HEK293 (cell line): ENCODE measurements around the gene SLFN11.

Experiments
- CTCF ChIA-PET: fragments of 350-600 bp; formaldehyde crosslinking; extraction: SDS; loops from one replicate; lab custom pipeline; 2021; ENCODE audit warnings: antibody characterized with exemption; lab: Yijun Ruan, JAX
- POLR2A ChIA-PET: fragments of 300-600 bp; formaldehyde crosslinking; extraction: SDS; loops from one replicate; lab custom pipeline; 2020; ENCODE audit warnings: antibody characterized with exemption, inconsistent platforms; lab: Yijun Ruan, JAX
- H3K27ac ChIP-seq: fragments of 200-500 bp; sonication (Bioruptor generic); 2 replicates; pipeline ENCODE4 v1.5.1; 2014; ENCODE audit warnings: low read depth, low read length, control low read depth, inconsistent platforms; ENCODE audit errors: extremely low read depth
- H3K36me3 ChIP-seq, 2 experiments: fragments of 200-500 bp in 1 of 2; sonication (Bioruptor generic) in 1 of 2; 1 replicate in 1 of 2; 2 replicates in 1 of 2; pipeline ENCODE4 v1.5.1; 2014 to 2017; ENCODE audit warnings: inconsistent platforms in 2 of 2, low read length in 2 of 2; ENCODE audit not compliant: control insufficient read depth in 2 of 2, insufficient read depth in 1 of 2
- H3K4me1 ChIP-seq: fragments of 200-500 bp; sonication (Bioruptor generic); 2 replicates; pipeline ENCODE4 v1.5.1; 2014; ENCODE audit warnings: mild to moderate bottlenecking, low read length, inconsistent platforms; ENCODE audit not compliant: control insufficient read depth, insufficient read depth
- H3K4me3 ChIP-seq: 2 replicates; pipeline ENCODE4 v1.5.1; 2011; ENCODE audit warnings: low read depth, mild to moderate bottlenecking, control low read depth, low read length, moderate library complexity
- H3K9me3 ChIP-seq: fragments of 200-500 bp; sonication (Bioruptor generic); 2 replicates; pipeline ENCODE4 v1.5.1; 2014; ENCODE audit warnings: low read depth, low read length, inconsistent platforms; ENCODE audit not compliant: control insufficient read depth, insufficient read depth
- BCL6B ChIP-seq: fragments of 450-650 bp; formaldehyde crosslinking; IDR thresholded peaks from 2 replicates; pipeline ENCODE4 v1.5.1; 2017; ENCODE audit warnings: missing biosample characterization, missing genetic modification characterization
- EGR2 ChIP-seq: fragments of 450-650 bp; formaldehyde crosslinking; IDR thresholded peaks from 2 replicates; pipeline ENCODE4 v1.5.1; 2016; ENCODE audit warnings: low read depth, missing biosample characterization, missing genetic modification characterization
- KLF1 ChIP-seq: fragments of 450-650 bp; formaldehyde crosslinking; IDR thresholded peaks from 2 replicates; pipeline ENCODE4 v1.5.1; 2016; ENCODE audit warnings: missing biosample characterization, missing genetic modification characterization
- PATZ1 ChIP-seq: fragments of 450-650 bp; formaldehyde crosslinking; IDR thresholded peaks from 2 replicates; pipeline ENCODE4 v1.5.1; 2016; ENCODE audit warnings: missing biosample characterization, missing genetic modification characterization
- PRDM6 ChIP-seq: fragments of 450-650 bp; formaldehyde crosslinking; IDR thresholded peaks from 2 replicates; pipeline ENCODE4 v1.5.1; 2017; ENCODE audit warnings: missing biosample characterization, missing genetic modification characterization
- TCF7L2 ChIP-seq: IDR thresholded peaks from 2 replicates; pipeline ENCODE4 v1.6.1; 2011; ENCODE audit warnings: low read depth, mild to moderate bottlenecking, inconsistent platforms, low read length, moderate library complexity, borderline replicate concordance
- YY1 ChIP-seq: fragments of 450-650 bp; formaldehyde crosslinking; IDR thresholded peaks from 2 replicates; pipeline ENCODE4 v1.5.1; 2018; ENCODE audit warnings: missing biosample characterization, missing genetic modification characterization
- ZBTB21 ChIP-seq: fragments of 450-650 bp; formaldehyde crosslinking; IDR thresholded peaks from 2 replicates; pipeline ENCODE4 v1.5.1; 2017; ENCODE audit warnings: missing biosample characterization, missing genetic modification characterization
- ZNF157 ChIP-seq: fragments of 450-650 bp; formaldehyde crosslinking; IDR thresholded peaks from 2 replicates; pipeline ENCODE4 v1.5.1; 2016; ENCODE audit warnings: missing biosample characterization, missing genetic modification characterization
- ZNF341 ChIP-seq: fragments of 450-650 bp; formaldehyde crosslinking; IDR thresholded peaks from 2 replicates; pipeline ENCODE4; 2016; ENCODE audit warnings: low read depth, missing biosample characterization, missing genetic modification characterization
- ZNF416 ChIP-seq: fragments of 450-650 bp; formaldehyde crosslinking; IDR thresholded peaks from 2 replicates; pipeline ENCODE4 v1.5.1; 2016; ENCODE audit warnings: missing biosample characterization, missing genetic modification characterization
- ZNF426 ChIP-seq: fragments of 450-650 bp; formaldehyde crosslinking; IDR thresholded peaks from 2 replicates; pipeline ENCODE4 v1.5.1; 2017; ENCODE audit warnings: missing biosample characterization, missing genetic modification characterization, mild to moderate bottlenecking, inconsistent platforms, moderate library complexity
- ZNF510 ChIP-seq: fragments of 450-650 bp; formaldehyde crosslinking; IDR thresholded peaks from 2 replicates; pipeline ENCODE4 v1.5.1; 2018; ENCODE audit warnings: mild to moderate bottlenecking, missing genetic modification characterization, missing biosample characterization; ENCODE audit not compliant: insufficient replicate concordance
- ZNF561 ChIP-seq: fragments of 450-650 bp; IDR thresholded peaks from 2 replicates; pipeline ENCODE4 v1.5.1; 2018; ENCODE audit warnings: missing biosample characterization, missing genetic modification characterization, borderline replicate concordance
- ZNF585B ChIP-seq: fragments of 450-650 bp; formaldehyde crosslinking; IDR thresholded peaks from 2 replicates; pipeline ENCODE4 v1.5.1; 2016; ENCODE audit warnings: missing biosample characterization, missing genetic modification characterization
- ZNF660 ChIP-seq: fragments of 450-650 bp; IDR thresholded peaks from 2 replicates; pipeline ENCODE4 v1.5.1; 2018; ENCODE audit warnings: missing biosample characterization, mild to moderate bottlenecking, missing genetic modification characterization
- ZNF701 ChIP-seq: fragments of 450-650 bp; formaldehyde crosslinking; IDR thresholded peaks from 2 replicates; pipeline ENCODE4 v1.5.1; 2016; ENCODE audit warnings: missing biosample characterization, missing genetic modification characterization
- ZSCAN23 ChIP-seq: fragments of 450-650 bp; formaldehyde crosslinking; IDR thresholded peaks from 2 replicates; pipeline ENCODE4 v1.5.1; 2016; ENCODE audit warnings: missing biosample characterization, missing genetic modification characterization

SLFN11 gene

GRCh38 chr17:35373984-35374765 is 754 bp upstream of the SLFN11 start (continued):
- no peak for TF ChIP-seq ZNF426 (tag by site-specific recombination)
- no peak for TF ChIP-seq BCL6B (tag by site-specific recombination)

GRCh38 chr17:35372846-35373533 is 431 bp downstream of the SLFN11 start:
- Histone ChIP-seq H3K4me3 (peak overlapping the region; percentile 88), H3K9me3 (no peaks in the 10 kb centered on the region), H3K4me1 (peaks cover 10% of the 10 kb centered on the region), H3K36me3 (peaks cover 17 to 24% of the 10 kb centered on the region in 2 experiments), H3K27ac (peak overlapping the region; percentile 100)
- CTCF ChIA-PET = interaction anchor here (0.5 to 2.7 kb wide), 5 partner anchors 61 to 391 kb away, joined by 3 to 8 read pairs (median 3); no protein-coding TSS in a partner anchor
- POLR2A ChIA-PET = interaction anchor here (0.6 to 2.7 kb wide), 31 partner anchors 8 to 614 kb away, joined by 3 to 54 read pairs (median 5); partner anchors contain the start of genes PEX12, RAD51D, SLFN12 and SLFN13
- TF ChIP-seq TCF7L2 (no peak), ZSCAN23 (tag by site-specific recombination) (0 out of 2 replicates have a peak, but pooled peaks have one; percentile 10), ZNF585B (tag by site-specific recombination) (no peak), ZNF701 (tag by site-specific recombination) (no peak), EGR2 (tag by site-specific recombination) (no peak), ZNF341 (tag by site-specific recombination) (peak; percentile 63), PATZ1 (tag by site-specific recombination) (no peak), KLF1 (no peak), ZNF660 (tag by site-specific recombination) (peak; percentile 27; the same call in 1 of the 2 replicates), ZNF561 (tag by site-specific recombination) (peak; percentile 19; the same call in 1 of the 2 replicates), ZNF510 (tag by site-specific recombination) (no peak), ZNF157 (tag by site-specific recombination) (no peak), ZNF416 (tag by site-specific recombination) (no peak), PRDM6 (tag by site-specific recombination) (peak; percentile 62), ZBTB21 (tag by site-specific recombination) (no peak), YY1 (tag by site-specific recombination) (no peak), BCL6B (tag by site-specific recombination) (no peak)
